Small intestine (tissue), 7 donors: ENCODE results near the gene MAP2K2. TPM values are rescaled to one million over a fixed set of nuclear protein-coding genes. Genes with fewer than 3 reads are reported as not detected.

Source experiments
- DNase-seq, 2 donors: peaks; one replicate each; pipeline versions ENCODE4 v3.0.0 to v3.0.0-alpha.2; 2013
- FAIRE-seq: peaks from 2 replicates; lab custom pipeline; 2012; peaks lifted over from hg19 to GRCh38; lab: Jason Lieb, UNC
- H3K27ac ChIP-seq, 3 donors: one replicate each; pipeline ENCODE4 v1.5.1; 2013; ENCODE audit warnings: low read length in 2 of 3, mild to moderate bottlenecking in 2 of 3, control low read depth in 1 of 3, inconsistent platforms in 1 of 3, low read depth in 1 of 3, moderate library complexity in 1 of 3
- H3K27me3 ChIP-seq, 3 donors: one replicate each; pipeline ENCODE4 v1.6.1; 2013; ENCODE audit warnings: low read length in 3 of 3, inconsistent platforms in 1 of 3; ENCODE audit not compliant: control insufficient read depth in 3 of 3, insufficient read depth in 3 of 3
- H3K36me3 ChIP-seq, 3 donors: one replicate each; pipeline ENCODE4 v1.6.1; 2013; ENCODE audit warnings: low read length in 3 of 3, inconsistent platforms in 1 of 3, low read depth in 1 of 3, mild to moderate bottlenecking in 1 of 3, moderate library complexity in 1 of 3; ENCODE audit not compliant: control insufficient read depth in 3 of 3, insufficient read depth in 2 of 3
- H3K4me1 ChIP-seq, 3 donors: one replicate each; pipeline ENCODE4 v1.6.1; 2013; ENCODE audit warnings: low read length in 2 of 3, inconsistent platforms in 1 of 3, low read depth in 1 of 3, mild to moderate bottlenecking in 1 of 3, moderate library complexity in 1 of 3; ENCODE audit not compliant: control insufficient read depth in 3 of 3, insufficient read depth in 2 of 3
- H3K4me3 ChIP-seq, 3 donors: one replicate each; pipeline ENCODE4 v1.5.1; 2013; ENCODE audit warnings: low read length in 3 of 3, control low read depth in 1 of 3, inconsistent platforms in 1 of 3, low read depth in 1 of 3, mild to moderate bottlenecking in 1 of 3, moderate library complexity in 1 of 3
- H3K9me3 ChIP-seq, 2 donors: one replicate each; pipeline ENCODE4 v1.6.1; 2013; ENCODE audit warnings: low read depth in 1 of 2, low read length in 1 of 2; ENCODE audit not compliant: control insufficient read depth in 2 of 2, insufficient read depth in 1 of 2
- WGBS, 3 donors: extraction: QIAGEN DNeasy Blood & Tissue Kit; methylation state at CpG; one replicate each; pipeline ENCODE4 v1.1.7; 2013; 5-methylcytosine and 5-hydroxymethylcytosine counted together
- polyA plus RNA-seq, 4 donors: library from polyadenylated mRNA; stranded (reverse) in 3 of 4; unstranded in 1 of 4; fragments of 200-250 nt in 3 of 4; fragments of 120-200 nt in 1 of 4; gene quantifications; one replicate each; pipeline versions ENCODE4 v1.2.1 to v1.2.3, GENCODE V29; 2013
- donor health status: healthy with polysubstance abuse.
- donor health status: control.
- donor health status: control.
- donor health status: Bipolar disorder and iron deficiency.
- donor health status: healthy.

The MAP2K2 gene
- polyA plus RNA-seq, 4 donors, result 157 to 522 (median 388) TPM

GRCh38 chr19:4051175-4052101 lies 72.5 kb downstream of the MAP2K2 start:
- Histone ChIP-seq H3K27me3 (no peaks in the 10 kb centered on the region), H3K27ac (peak overlapping the region; percentile 90 to 99 (median 98)), H3K4me1 (peaks cover 0 to 28% (median 2%) of the 10 kb centered on the region in 3 donors), H3K9me3 (peaks cover 0 to 3% of the 10 kb centered on the region in 2 donors), H3K36me3 (peaks cover 15 to 93% (median 27%) of the 10 kb centered on the region in 3 donors), H3K4me3 (peak overlapping the region in 1 of 3 donors; percentile 35)
- no peak for FAIRE-seq
- peak; percentile 71 to 82 for DNase-seq
- WGBS, 3 donors, result 16 to 54% (median 32%) methylated on average over 14 to 15 of the region's 15 CpGs

GRCh38 chr19:4049432-4049831 lies 74.5 kb downstream of the MAP2K2 start:
- peaks cover 0 to 33% (median 2%) of the 10 kb centered on the region in 3 donors for H3K4me1 ChIP-seq
- peaks cover 0 to 3% of the 10 kb centered on the region in 2 donors for H3K9me3 ChIP-seq
- FAIRE-seq (no peak), DNase-seq (peak; percentile 38 to 49)
- 26 to 59% (median 37%) methylated on average over 15 of the region's 15 CpGs for WGBS, 3 donors
- peaks cover 15 to 88% (median 27%) of the 10 kb centered on the region in 3 donors for H3K36me3 ChIP-seq
- H3K27ac ChIP-seq, result peak overlapping the region; percentile 21 to 92 (median 65)
- no peak overlapping the region for H3K4me3 ChIP-seq
- no peaks in the 10 kb centered on the region for H3K27me3 ChIP-seq

GRCh38 chr19:4046946-4047683 lies 76.8 kb downstream of the MAP2K2 start:
- Histone ChIP-seq H3K9me3 (peaks cover 0 to 3% of the 10 kb centered on the region in 2 donors), H3K4me3 (no peak overlapping the region), H3K27me3 (no peaks in the 10 kb centered on the region), H3K4me1 (peaks cover 0 to 27% (median 0%) of the 10 kb centered on the region in 3 donors), H3K27ac (no peak overlapping the region), H3K36me3 (peaks cover 2 to 84% (median 21%) of the 10 kb centered on the region in 3 donors)
- FAIRE-seq, result no peak
- WGBS, 3 donors, result 84 to 88% (median 88%) methylated on average over 28 to 33 of the region's 33 CpGs
- no peak for DNase-seq

GRCh38 chr19:4046362-4046691 lies 77.6 kb downstream of the MAP2K2 start:
- Histone ChIP-seq H3K4me1 (peaks cover 0 to 20% (median 0%) of the 10 kb centered on the region in 3 donors), H3K27ac (no peak overlapping the region), H3K36me3 (peaks cover 2 to 84% (median 21%) of the 10 kb centered on the region in 3 donors), H3K4me3 (no peak overlapping the region), H3K9me3 (peaks cover 0 to 2% of the 10 kb centered on the region in 2 donors), H3K27me3 (no peaks in the 10 kb centered on the region)
- 79 to 85% (median 81%) methylated on average over 7 of the region's 7 CpGs for WGBS, 3 donors
- FAIRE-seq (no peak), DNase-seq (no peak)

- Histone ChIP-seq H3K27me3 (no peaks in the 10 kb centered on the region), H3K36me3 (peaks cover 2 to 82% (median 21%) of the 10 kb centered on the region in 3 donors), H3K4me3 (no peak overlapping the region), H3K4me1 (peaks cover 0 to 18% (median 0%) of the 10 kb centered on the region in 3 donors), H3K27ac (no peak overlapping the region), H3K9me3 (no peaks in the 10 kb centered on the region)
- DNase-seq (no peak), FAIRE-seq (no peak)
- 83 to 87% (median 85%) methylated on average over 31 to 32 of the region's 32 CpGs for WGBS, 3 donors
Observed at GRCh38 chr19:4045597-4046361, 78.1 kb downstream of the MAP2K2 start.

GRCh38 chr19:4044990-4045465 lies 78.9 kb downstream of the MAP2K2 start:
- no peaks in the 10 kb centered on the region for H3K9me3 ChIP-seq
- H3K4me1 ChIP-seq, result peaks cover 0 to 18% (median 0%) of the 10 kb centered on the region in 3 donors
- H3K27me3 ChIP-seq, result no peaks in the 10 kb centered on the region
- 50 to 69% (median 59%) methylated on average over 21 of the region's 21 CpGs for WGBS, 3 donors
- H3K27ac ChIP-seq, result peak overlapping the region in 1 of 3 donors; percentile 28
- peaks cover 2 to 81% (median 21%) of the 10 kb centered on the region in 3 donors for H3K36me3 ChIP-seq
- no peak for DNase-seq
- FAIRE-seq, result no peak
- H3K4me3 ChIP-seq, result no peak overlapping the region

GRCh38 chr19:4043966-4044715 lies 79.8 kb downstream of the MAP2K2 start:
- FAIRE-seq, result no peak
- no peak for DNase-seq
- H3K4me1 ChIP-seq, result peaks cover 0 to 18% (median 0%) of the 10 kb centered on the region in 3 donors
- H3K27me3 ChIP-seq, result no peaks in the 10 kb centered on the region
- no peaks in the 10 kb centered on the region for H3K9me3 ChIP-seq
- H3K27ac ChIP-seq, result peak overlapping the region in 2 of 3 donors; percentile 32 to 54
- WGBS, 3 donors, result 60 to 75% (median 68%) methylated on average over 31 of the region's 31 CpGs
- H3K4me3 ChIP-seq, result no peak overlapping the region
- peaks cover 2 to 76% (median 18%) of the 10 kb centered on the region in 3 donors for H3K36me3 ChIP-seq
